Measurements from ENCODE around the gene CALB2.

The CALB2 gene

DNA sequence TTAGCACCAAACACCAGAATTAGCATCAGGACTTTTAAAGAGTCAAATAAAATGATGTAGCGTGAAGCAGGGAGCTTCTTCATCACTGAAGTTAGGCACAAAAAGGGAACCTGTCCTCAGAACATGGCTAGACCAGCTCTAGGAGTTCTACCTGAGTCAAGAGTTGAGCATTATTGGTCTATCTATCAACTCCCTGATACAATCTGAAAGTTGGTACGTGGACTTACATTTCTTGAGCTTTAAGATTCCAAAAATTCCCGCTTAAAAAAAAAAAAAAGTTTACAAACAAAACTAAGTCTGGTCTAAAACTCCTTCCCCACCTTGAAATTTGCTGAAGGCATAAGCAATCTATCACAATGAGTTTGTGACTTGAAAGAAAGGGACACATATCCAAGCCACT, 71.1 kb downstream of the CALB2 start:
- no peak for DNase-seq

DNA sequence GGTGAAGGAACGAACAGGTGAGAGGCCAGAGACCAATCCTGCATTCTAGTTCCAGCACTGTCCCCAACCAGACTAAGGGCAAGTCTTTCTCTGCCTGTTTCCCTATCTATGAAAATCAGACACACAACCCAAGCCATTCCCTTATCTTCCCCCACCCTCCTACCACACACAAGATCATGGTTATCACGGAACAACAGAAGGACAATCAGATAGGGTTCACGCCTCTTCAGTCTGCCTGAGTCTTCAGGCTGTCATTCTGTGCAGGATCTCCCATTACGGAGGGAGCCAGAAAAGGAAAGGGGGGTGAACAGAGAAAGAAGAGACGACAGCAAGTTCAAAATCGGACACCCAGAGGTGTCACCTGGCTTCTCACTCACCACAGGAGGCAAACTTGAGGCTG, 72.2 kb downstream of the CALB2 start:
- no peak for DNase-seq

DNA sequence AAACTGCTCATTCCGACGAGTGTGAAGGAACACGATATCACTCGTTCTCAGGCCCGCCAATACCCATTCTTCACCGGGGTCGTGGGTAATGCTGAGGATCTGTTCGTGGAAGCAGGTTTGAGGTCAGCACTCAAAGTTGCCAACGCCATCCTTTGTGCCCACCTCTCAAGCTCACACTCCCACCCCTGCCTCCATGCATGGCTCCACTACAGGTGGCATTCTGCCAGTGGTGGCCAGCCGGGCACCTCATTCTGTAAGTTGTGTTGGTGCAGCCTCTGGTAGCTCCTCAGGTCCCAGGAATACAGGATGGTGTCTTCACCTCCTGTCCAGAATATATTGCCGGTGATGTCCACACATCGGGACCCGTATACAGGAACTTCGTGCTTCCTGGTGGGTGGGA, 72.7 kb downstream of the CALB2 start:
- no peak for DNase-seq

DNA sequence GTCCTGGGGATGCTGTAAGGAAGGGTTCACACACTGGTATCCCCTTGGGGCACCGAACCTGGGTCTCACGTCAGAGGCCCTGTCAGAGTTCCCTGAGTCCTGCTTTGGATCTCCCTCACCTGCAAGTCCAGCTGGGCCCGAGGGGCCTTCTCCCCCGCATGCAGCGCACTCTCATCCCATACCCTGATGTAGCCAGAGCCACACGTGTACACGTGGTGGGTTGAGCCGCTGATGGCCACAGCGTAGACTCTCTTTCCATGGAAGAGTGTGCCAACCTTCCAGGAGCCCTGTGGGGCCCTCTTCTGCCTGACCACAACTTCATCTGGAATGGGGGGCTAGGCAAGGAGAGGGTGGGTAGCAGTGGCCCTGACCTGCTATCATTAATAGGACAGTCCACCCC, 73.5 kb downstream of the CALB2 start:
- no peak for DNase-seq

DNA sequence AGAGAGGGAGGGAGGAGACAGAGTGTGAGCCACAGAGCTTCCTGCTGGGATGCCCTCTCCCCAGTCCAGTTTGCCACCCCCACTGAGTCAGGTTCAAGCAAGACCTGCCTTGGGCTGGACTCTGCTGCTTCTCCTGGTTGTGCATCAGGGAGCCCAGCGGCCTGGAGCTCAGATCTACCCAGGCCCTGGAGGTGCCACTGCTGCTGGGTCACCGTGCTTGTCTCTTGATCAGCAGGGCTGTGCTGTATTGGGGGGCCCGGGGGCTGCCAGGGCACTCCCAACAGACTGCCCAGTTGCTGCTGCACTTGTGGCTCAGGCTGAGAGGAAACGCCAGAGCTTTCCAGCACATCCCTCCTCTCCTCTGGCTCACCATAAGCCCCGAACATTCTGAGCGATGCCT, 74.4 kb downstream of the CALB2 start:
- no peak for DNase-seq

DNA sequence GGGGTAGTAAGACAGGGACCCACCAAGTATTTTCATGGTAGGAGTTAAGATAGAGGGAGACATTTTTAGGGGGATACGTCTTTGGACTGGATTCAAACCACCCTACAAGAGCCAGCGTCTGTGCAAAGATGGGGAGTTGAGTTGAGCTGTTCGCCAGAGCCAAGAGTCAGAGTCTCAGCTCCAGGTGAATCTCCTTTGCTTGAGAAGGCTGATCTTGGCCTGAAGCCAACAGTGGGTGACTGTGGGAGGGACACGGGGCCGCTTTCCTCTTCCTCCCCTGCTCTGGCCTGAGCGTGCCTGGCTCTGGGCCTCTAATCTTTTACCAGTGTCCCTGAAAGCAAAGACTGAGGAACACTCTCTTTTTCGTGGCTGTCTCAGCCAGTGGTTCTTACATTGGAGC, 78.0 kb downstream of the CALB2 start:
- no peak for DNase-seq

DNA sequence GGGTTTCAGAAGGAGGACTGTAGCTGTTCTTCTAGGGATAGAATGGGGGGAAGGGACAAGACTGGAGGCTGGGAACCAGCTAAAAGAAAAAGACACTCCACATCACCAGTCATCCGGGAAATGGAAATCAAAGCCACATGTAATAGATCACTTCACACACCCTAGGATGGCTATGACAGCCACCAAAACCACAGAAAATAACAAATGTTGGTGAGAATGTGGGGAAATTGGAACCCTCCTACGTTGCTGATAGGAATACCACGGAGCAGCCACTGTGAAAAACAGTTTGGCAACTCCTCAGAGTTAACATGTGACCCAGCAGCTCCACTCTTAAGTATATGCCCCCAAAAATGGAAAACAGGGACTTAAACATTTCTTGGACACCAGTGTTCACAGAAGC, 81.0 kb downstream of the CALB2 start:
- DNase-seq: no peak

Measured in activated CD4-positive, alpha-beta T cell treated with anti-CD3 and anti-CD28 coated beads, Interleukin-2, amount 50 U/mL, for 1 hour (primary cell).